IMR-90 (cell line): Measurements from ENCODE around the gene TNFRSF21. TPM values are rescaled to one million over a fixed set of nuclear protein-coding genes. Genes with fewer than 3 reads are reported as not detected.
A peak's percentile ranks its signal among the peaks of the same experiment; 100 is the strongest.

Experiments used
- ATAC-seq: fragments of 200-7000 bp; cut with Tn5 transposase; 2 replicates; pipeline ENCODE4 v1.9.1; 2020; ENCODE audit warnings: low read depth, mild to moderate bottlenecking, moderate library complexity
- BruUV-seq: library from RNA; stranded (reverse); fragments of 400-500 nt; replicated peaks from 2 replicates; lab custom pipeline; 2021; lab: Mats Ljungman, UMichigan
- CTCF ChIA-PET: fragments of 300-600 bp; formaldehyde crosslinking; extraction: SDS; loops from one replicate; lab custom pipeline; 2021; ENCODE audit warnings: antibody characterized with exemption; lab: Yijun Ruan, JAX
- POLR2A ChIA-PET: fragments of 300-600 bp; sonication (Branson Sonifier 250); formaldehyde crosslinking; loops from one replicate; lab custom pipeline; 2022; ENCODE audit warnings: antibody characterized with exemption; ENCODE audit not compliant: unreplicated experiment; lab: Charles Lee
- DNase-seq: peaks from one replicate; pipeline ENCODE4 v3.0.0; 2013
- H2AFZ ChIP-seq: replicated peaks from 2 replicates; pipeline ENCODE3; 2013; ENCODE audit warnings: low read length, mild to moderate bottlenecking; ENCODE audit not compliant: poor library complexity
- H2AK5ac ChIP-seq: 2 replicates; pipeline ENCODE4 v1.6.1; 2013; ENCODE audit warnings: low read depth, low read length, inconsistent platforms
- H2AK9ac ChIP-seq: replicated peaks from 2 replicates; pipeline ENCODE3; 2013; ENCODE audit warnings: mild to moderate bottlenecking, low read depth, low read length, moderate library complexity; ENCODE audit not compliant: poor library complexity
- H2BK120ac ChIP-seq: 2 replicates; pipeline ENCODE4 v1.6.1; 2013; ENCODE audit warnings: low read depth, low read length, inconsistent platforms
- H2BK15ac ChIP-seq: 3 replicates; pipeline ENCODE4 v1.6.1; 2013; ENCODE audit warnings: low read depth, low read length, inconsistent platforms
- H2BK20ac ChIP-seq: 2 replicates; pipeline ENCODE4 v1.6.1; 2013; ENCODE audit warnings: low read depth, mild to moderate bottlenecking, inconsistent platforms, low read length, moderate library complexity
- H2BK5ac ChIP-seq: 2 replicates; pipeline ENCODE4 v1.6.1; 2013; ENCODE audit warnings: mild to moderate bottlenecking, low read depth, low read length, inconsistent platforms; ENCODE audit not compliant: poor library complexity, severe bottlenecking
- H3K14ac ChIP-seq: replicated peaks from 2 replicates; pipeline ENCODE4 v1.6.1; 2013; ENCODE audit warnings: low read depth, low read length, inconsistent platforms
- H3K18ac ChIP-seq: 2 replicates; pipeline ENCODE4 v1.6.1; 2013; ENCODE audit warnings: low read depth, low read length, control low read depth
- H3K23ac ChIP-seq: 2 replicates; pipeline ENCODE4 v1.6.1; 2013; ENCODE audit warnings: low read depth, low read length, inconsistent platforms
- H3K27ac ChIP-seq: 2 replicates; pipeline ENCODE4 v1.5.1; 2013; ENCODE audit warnings: mild to moderate bottlenecking, control low read depth, low read length; ENCODE audit not compliant: insufficient read depth
- H3K27me3 ChIP-seq: 2 replicates; pipeline ENCODE4 v1.6.1; 2013; ENCODE audit warnings: low read length; ENCODE audit not compliant: control insufficient read depth, insufficient read depth
- H3K36me3 ChIP-seq: 2 replicates; pipeline ENCODE4 v1.6.1; 2013; ENCODE audit warnings: low read length, mixed read lengths; ENCODE audit not compliant: control insufficient read depth, insufficient read depth
- H3K4ac ChIP-seq: 2 replicates; pipeline ENCODE4 v1.6.1; 2013; ENCODE audit warnings: low read depth, low read length, inconsistent platforms
- H3K4me1 ChIP-seq: 2 replicates; pipeline ENCODE4 v1.6.1; 2013; ENCODE audit warnings: low read length, mixed read lengths; ENCODE audit not compliant: control insufficient read depth, insufficient read depth
- H3K4me2 ChIP-seq: 2 replicates; pipeline ENCODE4 v1.6.1; 2013; ENCODE audit warnings: low read depth, mild to moderate bottlenecking, control low read depth, low read length, moderate library complexity
- H3K4me3 ChIP-seq: 2 replicates; pipeline ENCODE4 v1.5.1; 2013; ENCODE audit warnings: low read depth, mild to moderate bottlenecking, control low read depth, low read length, moderate library complexity; ENCODE audit not compliant: insufficient read depth
- H3K56ac ChIP-seq: 2 replicates; pipeline ENCODE4 v1.6.1; 2013; ENCODE audit warnings: low read length, inconsistent platforms; ENCODE audit not compliant: insufficient read depth; ENCODE audit errors: extremely low read depth
- H3K79me1 ChIP-seq, 2 experiments: 2 replicates each; pipeline ENCODE4 v1.6.1; 2013; ENCODE audit warnings: low read length in 2 of 2, inconsistent platforms in 1 of 2, low read depth in 1 of 2
- H3K9ac ChIP-seq: 2 replicates; pipeline ENCODE4 v1.6.1; 2013; ENCODE audit warnings: low read depth, low read length, control low read depth
- H3K9me1 ChIP-seq: 2 replicates; pipeline ENCODE4 v1.6.1; 2013; ENCODE audit warnings: low read length, inconsistent platforms; ENCODE audit not compliant: insufficient read depth
- H3K9me3 ChIP-seq: 2 replicates; pipeline ENCODE4 v1.6.1; 2013; ENCODE audit warnings: low read length; ENCODE audit not compliant: control insufficient read depth, insufficient read depth
- H4K20me1 ChIP-seq: 2 replicates; pipeline ENCODE4 v1.6.1; 2013; ENCODE audit warnings: low read length, inconsistent platforms; ENCODE audit not compliant: insufficient read depth
- H4K5ac ChIP-seq: 2 replicates; pipeline ENCODE4 v1.6.1; 2013; ENCODE audit warnings: mild to moderate bottlenecking, low read depth, low read length, control low read depth
- H4K8ac ChIP-seq, 2 experiments: 2 replicates each; pipeline ENCODE4 v1.6.1; 2013; ENCODE audit warnings: low read depth in 2 of 2, low read length in 2 of 2, control low read depth in 1 of 2, inconsistent platforms in 1 of 2
- H4K91ac ChIP-seq: 2 replicates; pipeline ENCODE4 v1.6.1; 2013; ENCODE audit warnings: low read depth, low read length, inconsistent platforms; ENCODE audit not compliant: insufficient read depth
- BHLHE40 ChIP-seq: fragments of 150-350 bp; IDR thresholded peaks from 2 replicates; pipeline ENCODE4 v1.6.1; 2016; ENCODE audit warnings: mild to moderate bottlenecking, low read depth, low read length
- CEBPB ChIP-seq: IDR thresholded peaks from 2 replicates; pipeline ENCODE4 v1.6.1; 2012; ENCODE audit warnings: low read depth, low read length, improper control_type of control experiment
- ELK1 ChIP-seq: fragments of 150-350 bp; IDR thresholded peaks from 2 replicates; pipeline ENCODE4 v1.6.1; 2016; ENCODE audit warnings: low read depth, mild to moderate bottlenecking, low read length, moderate library complexity, borderline replicate concordance
- MAFK ChIP-seq: IDR thresholded peaks from 2 replicates; pipeline ENCODE4 v1.6.1; 2012; ENCODE audit warnings: low read depth, low read length, improper control_type of control experiment
- RAD21 ChIP-seq: IDR thresholded peaks from 2 replicates; pipeline ENCODE4 v1.6.1; 2012; ENCODE audit warnings: low read length, improper control_type of control experiment
- RCOR1 ChIP-seq: IDR thresholded peaks from 2 replicates; pipeline ENCODE4 v1.6.1; 2012; ENCODE audit warnings: mild to moderate bottlenecking, low read length, improper control_type of control experiment; ENCODE audit not compliant: insufficient replicate concordance
- RFX5 ChIP-seq: IDR thresholded peaks from 2 replicates; pipeline ENCODE4 v1.8.0; 2012; ENCODE audit warnings: low read depth, mild to moderate bottlenecking, low read length, moderate library complexity
- SMC3 ChIP-seq: fragments of 150-350 bp; IDR thresholded peaks from 2 replicates; pipeline ENCODE4 v1.6.1; 2016; ENCODE audit warnings: low read depth, mild to moderate bottlenecking, antibody characterized with exemption, low read length, moderate library complexity
- WGBS, 2 experiments: methylation state at CpG; one replicate each; pipeline versions ENCODE4 v1.1.5 to v1.1.7; 2013; ENCODE audit warnings: missing lambda C conversion rate in 2 of 2; ENCODE audit not compliant: insufficient read length in 1 of 2; ENCODE audit errors: extremely low coverage in 2 of 2; 5-methylcytosine and 5-hydroxymethylcytosine counted together
- dilution Hi-C: fragments of 300-500 bp; cut with HindIII; formaldehyde crosslinking; loops from one replicate; pipeline ENCODE4 v1.14.3; 2018; ENCODE audit warnings: low sequenced_read_pairs; ENCODE audit not compliant: unreplicated experiment
- in situ Hi-C: fragments of 300-500 bp; cut with MboI; formaldehyde crosslinking; loops from 3 replicates; pipeline ENCODE4 v1.14.3; 2019; ENCODE audit warnings: low sequenced_read_pairs, inconsistent platforms, mixed read lengths
- intact Hi-C: fragments of 100-400 bp; cut with micrococcal nuclease; formaldehyde crosslinking; loops from 2 replicates; pipeline ENCODE4 v1.10.0; 2022
- polyA plus RNA-seq, 3 experiments: library from polyadenylated mRNA; depleted of rRNA; stranded (reverse); fragments of >200 nt; gene quantifications; 2 replicates each; pipeline ENCODE4 v1.2.3, GENCODE V29; 2012; ENCODE audit warnings: low replicate concordance in 1 of 3
- total RNA-seq: library from RNA; depleted of rRNA; stranded (reverse); fragments of >200 nt; gene quantifications from 2 replicates; pipeline ENCODE4 v1.2.3, GENCODE V29; 2012

Gene TNFRSF21
- total and polyA plus RNA-seq, 2 of the 4 experiments (the other 2 are of a cell fraction) = 2.9 to 6.9 TPM

- no peak overlapping the region for H4K91ac ChIP-seq
- no CpG with 5 or more reads among the region's 1 CpG for WGBS, 2 experiments
- no peak overlapping the region for H4K5ac ChIP-seq
- peaks cover 4% of the 10 kb centered on the region; the same call in 1 of the 2 replicates for H3K36me3 ChIP-seq
- no peak overlapping the region for H3K14ac ChIP-seq
- in situ Hi-C loops (no loop called here), dilution Hi-C loops (no loop called here), intact Hi-C loops (loop anchor here (5.0 kb wide), 2 partner anchors 96 to 151 kb away; no protein-coding TSS in a partner anchor)
- H4K8ac ChIP-seq = no peak overlapping the region
- POLR2A ChIA-PET = no interaction called here
- no peak overlapping the region for H3K23ac ChIP-seq
- no peaks in the 10 kb centered on the region for H3K79me1 ChIP-seq
- no peaks in the 10 kb centered on the region for H3K9me3 ChIP-seq
- no peak overlapping the region for H3K18ac ChIP-seq
- H3K4me1 ChIP-seq = no peaks in the 10 kb centered on the region; the same call in 1 of the 2 replicates
- no peaks in the 10 kb centered on the region for H4K20me1 ChIP-seq
- H3K4me2 ChIP-seq = no peak overlapping the region
- no peak overlapping the region for H3K9ac ChIP-seq
- TF ChIP-seq RCOR1 = no peak
- no peak for TF ChIP-seq ELK1
- TF ChIP-seq BHLHE40 = no peak
- no peak for TF ChIP-seq MAFK
- TF ChIP-seq CEBPB = no peak
- no peak for TF ChIP-seq RAD21
- no peak for TF ChIP-seq RFX5
- TF ChIP-seq SMC3 = no peak
- no peaks in the 10 kb centered on the region for H3K9me1 ChIP-seq
- H2BK15ac ChIP-seq = no peak overlapping the region
- H3K27me3 ChIP-seq = no peaks in the 10 kb centered on the region
- H3K27ac ChIP-seq = no peak overlapping the region
- no peak overlapping the region for H3K56ac ChIP-seq
- no peak overlapping the region for H2BK5ac ChIP-seq
- no peak overlapping the region for H3K4ac ChIP-seq
- H2AK5ac ChIP-seq = no peak overlapping the region
- H3K4me3 ChIP-seq = no peak overlapping the region
- no peak overlapping the region for H2AFZ ChIP-seq
- H2AK9ac ChIP-seq = no peak overlapping the region
- no peak overlapping the region for H2BK20ac ChIP-seq
- CTCF ChIA-PET = interaction anchor here (0.6 to 1.0 kb wide), 2 partner anchors 10 to 17 kb away, joined by 3 to 4 read pairs; no protein-coding TSS in a partner anchor
- no peak overlapping the region for H2BK120ac ChIP-seq
- DNase-seq = no peak
- ATAC-seq = peak; percentile 35; the same call in 1 of the 2 replicates
- no TSS peak for BruUV-seq
Measured at GRCh38 chr6:47248446-47248845, 61.3 kb downstream of the TNFRSF21 start.
